Endothelial cell of umbilical vein (primary cell): ENCODE results near the gene CCDC85A. TPM values are rescaled to one million over a fixed set of nuclear protein-coding genes. Genes with fewer than 3 reads are reported as not detected.

Source experiments
- BruUV-seq: library from RNA; stranded (reverse); fragments of 400-500 nt; replicated peaks from 2 replicates; lab custom pipeline; 2021; lab: Mats Ljungman, UMichigan
- CTCF ChIA-PET: fragments of 300-600, 350-600 bp; sonication (Branson Sonifier 250); formaldehyde crosslinking; loops from one replicate; lab custom pipeline; 2021; ENCODE audit warnings: antibody characterized with exemption, inconsistent platforms; lab: Charles Lee
- POLR2A ChIA-PET: fragments of 300-600, 350-600 bp; sonication (Branson Sonifier 250); formaldehyde crosslinking; loops from one replicate; lab custom pipeline; 2021; ENCODE audit warnings: antibody characterized with exemption, inconsistent platforms; lab: Charles Lee
- DNase-seq: peaks from one replicate; pipeline ENCODE4 v3.0.0-alpha.2; 2011; ENCODE audit warnings: low read depth, low spot score
- FAIRE-seq: peaks from 2 replicates; lab custom pipeline; 2011; peaks lifted over from hg19 to GRCh38; lab: Jason Lieb, UNC
- H2AFZ ChIP-seq: 2 replicates; pipeline ENCODE4 v1.6.0; 2012; ENCODE audit warnings: low read depth, low read length, control low read depth, inconsistent platforms
- H3K27ac ChIP-seq: 2 replicates; pipeline ENCODE4 v1.5.1; 2011; ENCODE audit warnings: low read depth, mild to moderate bottlenecking, control low read depth, low read length, moderate library complexity; ENCODE audit not compliant: insufficient read depth
- H3K27me3 ChIP-seq, 2 experiments: 2 replicates each; pipeline versions ENCODE4 v1.6.0 to v1.6.1; 2011; ENCODE audit warnings: low read length in 2 of 2, mixed read lengths in 1 of 2; ENCODE audit not compliant: control insufficient read depth in 2 of 2, insufficient read depth in 2 of 2
- H3K36me3 ChIP-seq, 2 experiments: 2 replicates in 1 of 2; 3 replicates in 1 of 2; pipeline ENCODE4 v1.5.1; 2011; ENCODE audit warnings: low read length in 2 of 2, mild to moderate bottlenecking in 1 of 2, moderate library complexity in 1 of 2; ENCODE audit not compliant: control insufficient read depth in 2 of 2, insufficient read depth in 2 of 2; ENCODE audit errors: extremely low read depth in 1 of 2
- H3K4me1 ChIP-seq: 3 replicates; pipeline ENCODE4 v1.5.1; 2011; ENCODE audit warnings: mild to moderate bottlenecking, low read length; ENCODE audit not compliant: control insufficient read depth, insufficient read depth; ENCODE audit errors: extremely low read depth
- H3K4me2 ChIP-seq: 2 replicates; pipeline ENCODE4 v1.6.1; 2011; ENCODE audit warnings: low read length, control low read depth, mixed read lengths; ENCODE audit not compliant: insufficient read depth
- H3K4me3 ChIP-seq, 3 experiments: fragments of 200-600 bp in 1 of 3; sonication (generic), shearing (Covaris generic) in 1 of 3; replicated peaks in 1 of 3; 2 replicates each; pipeline ENCODE4 v1.5.1; 2011 to 2016; ENCODE audit warnings: control low read depth in 3 of 3, low read length in 3 of 3, mild to moderate bottlenecking in 2 of 3, inconsistent platforms in 1 of 3, low read depth in 1 of 3, moderate library complexity in 1 of 3; ENCODE audit not compliant: insufficient read depth in 1 of 3
- H3K79me2 ChIP-seq: 2 replicates; pipeline ENCODE4 v1.6.0; 2012; ENCODE audit warnings: low read length, inconsistent platforms; ENCODE audit not compliant: control insufficient read depth, insufficient read depth
- H3K9ac ChIP-seq: replicated peaks from 2 replicates; pipeline ENCODE3; 2011; ENCODE audit warnings: low read length, control low read depth; ENCODE audit not compliant: insufficient read depth; ENCODE audit errors: extremely low read depth
- H3K9me1 ChIP-seq: replicated peaks from 3 replicates; pipeline ENCODE4 v1.6.0; 2011; ENCODE audit warnings: mild to moderate bottlenecking, low read length; ENCODE audit not compliant: control insufficient read depth, insufficient read depth; ENCODE audit errors: extremely low read depth
- H3K9me3 ChIP-seq: replicated peaks from 2 replicates; pipeline ENCODE4 v1.5.1; 2012; ENCODE audit warnings: low read length, inconsistent platforms; ENCODE audit not compliant: control insufficient read depth, insufficient read depth
- H4K20me1 ChIP-seq: replicated peaks from 2 replicates; pipeline ENCODE3; 2011; ENCODE audit warnings: mild to moderate bottlenecking, low read length; ENCODE audit not compliant: control insufficient read depth, insufficient read depth; ENCODE audit errors: extremely low read depth
- CTCF ChIP-seq, 2 donors: IDR thresholded peaks; 1 replicate in 1 of 2; 2 replicates in 1 of 2; pipeline ENCODE4 v1.5.1; 2011; ENCODE audit warnings: low read length in 2 of 2, mild to moderate bottlenecking in 2 of 2, moderate library complexity in 2 of 2, control low read depth in 1 of 2, inconsistent platforms in 1 of 2, low read depth in 1 of 2; ENCODE audit not compliant: insufficient read depth in 1 of 2; ENCODE audit errors: extremely low read depth in 1 of 2
- EZH2 ChIP-seq: IDR thresholded peaks from 2 replicates; pipeline ENCODE4 v1.6.1; 2012; ENCODE audit warnings: borderline replicate concordance, low read depth, mild to moderate bottlenecking, moderate library complexity, low read length, inconsistent platforms; ENCODE audit not compliant: severe bottlenecking
- FOS ChIP-seq: IDR thresholded peaks from 2 replicates; pipeline ENCODE4 v1.6.1; 2011; ENCODE audit warnings: mild to moderate bottlenecking, low read length, moderate library complexity, borderline replicate concordance; ENCODE audit not compliant: insufficient read depth
- GATA2 ChIP-seq: IDR thresholded peaks from 2 replicates; pipeline ENCODE4 v1.7.0; 2011; ENCODE audit warnings: low read depth, mild to moderate bottlenecking, moderate library complexity, mixed read lengths, low read length; ENCODE audit not compliant: insufficient read length, insufficient read depth
- JUN ChIP-seq: IDR thresholded peaks from 2 replicates; pipeline ENCODE4 v1.6.1; 2011; ENCODE audit warnings: borderline replicate concordance, low read depth; ENCODE audit not compliant: insufficient read length, insufficient read depth
- MAX ChIP-seq: IDR thresholded peaks from 2 replicates; pipeline ENCODE4 v1.6.1; 2011; ENCODE audit not compliant: insufficient read depth, insufficient read length
- MYC ChIP-seq: IDR thresholded peaks from one replicate; pipeline ENCODE4 v1.6.1; 2011; ENCODE audit warnings: mild to moderate bottlenecking, low read depth, low read length
- POLR2A ChIP-seq: IDR thresholded peaks from 2 replicates; pipeline ENCODE4 v1.6.1; 2012; ENCODE audit warnings: low read depth, mild to moderate bottlenecking, control low read depth, low read length
- POLR2AphosphoS5 ChIP-seq: IDR thresholded peaks from 2 replicates; pipeline ENCODE4 v1.6.1; 2012; ENCODE audit warnings: low read depth, mild to moderate bottlenecking, control low read depth, low read length, moderate library complexity; ENCODE audit not compliant: insufficient read depth
- dilution Hi-C: fragments of 300-500 bp; cut with MboI; formaldehyde crosslinking; loops from one replicate; pipeline ENCODE4 v1.15.0; 2019; ENCODE audit warnings: low sequenced_read_pairs; ENCODE audit not compliant: extremely low pct_ligation_motif_present
- intact Hi-C: fragments of 100-400 bp; cut with micrococcal nuclease; formaldehyde crosslinking; loops from one replicate; pipeline ENCODE4 v1.10.0; 2022
- polyA plus RNA-seq, 4 experiments: library from polyadenylated mRNA; depleted of rRNA in 3 of 4; stranded (reverse) in 3 of 4; unstranded in 1 of 4; fragments of >200 nt; gene quantifications; 2 replicates each; pipeline versions ENCODE4 v1.2.1 to v1.2.3, GENCODE V29; 2011 to 2012; ENCODE audit warnings: missing spikeins in 1 of 4
- total RNA-seq: library from RNA; stranded (reverse); gene quantifications from 2 replicates; pipeline ENCODE4 v1.2.3, GENCODE V29; 2021

Gene CCDC85A
- total and polyA plus RNA-seq, 2 donors (not counting 3 experiments of a cell fraction or from before 2014, with no cell fraction given), result 5.1 to 10.4 TPM

GRCh38 chr2:56313500-56313921 is 129.7 kb downstream of the CCDC85A start:
- dilution Hi-C loops, result no loop called here
- H3K27me3 ChIP-seq, result no peaks in the 10 kb centered on the region
- H3K4me3 ChIP-seq, result no peak overlapping the region
- H3K27ac ChIP-seq, result no peak overlapping the region
- H3K9me3 ChIP-seq, result no peaks in the 10 kb centered on the region
- BruUV-seq, result no TSS peak
- intact Hi-C loops, result no loop called here
- CTCF ChIA-PET, result no interaction called here
- H3K4me1 ChIP-seq, result no peaks in the 10 kb centered on the region
- FAIRE-seq (no peak), DNase-seq (no peak)
- no peaks in the 10 kb centered on the region for H3K79me2 ChIP-seq
- no peaks in the 10 kb centered on the region for H4K20me1 ChIP-seq
- no peak for TF ChIP-seq POLR2AphosphoS5
- no peak for TF ChIP-seq POLR2A
- TF ChIP-seq EZH2, result no peak
- no peak for TF ChIP-seq CTCF (IDR thresholded peaks at IDR 0.05; ENCODE audit: extremely low read depth in 1 of 2, insufficient read depth in 1 of 2, low read depth in 1 of 2, low read length in 2 of 2)
- TF ChIP-seq MAX, result no peak
- no peak for TF ChIP-seq MYC
- no peak for TF ChIP-seq FOS
- TF ChIP-seq GATA2, result no peak
- TF ChIP-seq JUN, result no peak
- no peak overlapping the region for H3K4me2 ChIP-seq
- H2AFZ ChIP-seq, result no peak overlapping the region
- no peak overlapping the region for H3K9ac ChIP-seq
- H3K9me1 ChIP-seq, result peaks cover 4% of the 10 kb centered on the region
- H3K36me3 ChIP-seq, result no peaks in the 10 kb centered on the region
- POLR2A ChIA-PET, result no interaction called here
